ENCODE results near the gene LRRC18. TPM values are rescaled to one million over a fixed set of nuclear protein-coding genes. Genes with fewer than 3 reads are reported as not detected.

The LRRC18 gene
- total RNA-seq, 1 experiment from 2014 or later = not detected

DNA sequence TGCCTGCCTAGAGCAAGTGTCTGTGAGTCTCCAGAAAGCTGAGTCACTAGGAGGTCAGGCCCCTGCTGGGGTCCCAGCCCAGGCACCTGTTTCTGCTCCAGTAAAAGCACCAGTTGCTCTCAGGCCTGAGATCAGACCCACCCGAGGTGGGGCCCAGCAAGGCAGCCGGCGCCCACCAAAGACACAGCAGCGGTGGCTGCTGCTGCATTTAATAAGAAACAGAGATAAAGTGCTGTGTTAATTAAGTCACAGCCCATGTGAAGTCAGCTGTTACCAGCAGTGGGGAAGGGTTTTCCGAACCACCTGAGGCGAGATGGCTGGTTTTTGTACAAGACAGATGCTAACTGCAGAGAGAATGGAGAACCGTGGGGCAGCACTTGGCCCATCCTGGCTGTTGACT lies 12.1 kb upstream of the LRRC18 start:
- TF ChIP-seq, protein P1, sequence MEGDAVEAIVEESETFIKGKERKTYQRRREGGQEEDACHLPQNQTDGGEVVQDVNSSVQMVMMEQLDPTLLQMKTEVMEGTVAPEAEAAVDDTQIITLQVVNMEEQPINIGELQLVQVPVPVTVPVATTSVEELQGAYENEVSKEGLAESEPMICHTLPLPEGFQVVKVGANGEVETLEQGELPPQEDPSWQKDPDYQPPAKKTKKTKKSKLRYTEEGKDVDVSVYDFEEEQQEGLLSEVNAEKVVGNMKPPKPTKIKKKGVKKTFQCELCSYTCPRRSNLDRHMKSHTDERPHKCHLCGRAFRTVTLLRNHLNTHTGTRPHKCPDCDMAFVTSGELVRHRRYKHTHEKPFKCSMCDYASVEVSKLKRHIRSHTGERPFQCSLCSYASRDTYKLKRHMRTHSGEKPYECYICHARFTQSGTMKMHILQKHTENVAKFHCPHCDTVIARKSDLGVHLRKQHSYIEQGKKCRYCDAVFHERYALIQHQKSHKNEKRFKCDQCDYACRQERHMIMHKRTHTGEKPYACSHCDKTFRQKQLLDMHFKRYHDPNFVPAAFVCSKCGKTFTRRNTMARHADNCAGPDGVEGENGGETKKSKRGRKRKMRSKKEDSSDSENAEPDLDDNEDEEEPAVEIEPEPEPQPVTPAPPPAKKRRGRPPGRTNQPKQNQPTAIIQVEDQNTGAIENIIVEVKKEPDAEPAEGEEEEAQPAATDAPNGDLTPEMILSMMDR (IDR thresholded peaks at IDR 0.05; ENCODE audit: unreplicated experiment) = no peak
- Mint-ChIP-seq H3K36me3 (ENCODE audit: insufficient read depth, unreplicated experiment) (no peaks in the 10 kb centered on the region), H3K27me3 (ENCODE audit: insufficient read depth, unreplicated experiment) (peaks cover 47% of the 10 kb centered on the region), H3K9me3 (ENCODE audit: unreplicated experiment) (no peaks in the 10 kb centered on the region), H3K27ac (ENCODE audit: low read depth, unreplicated experiment) (no peak overlapping the region), H3K4me3 (ENCODE audit: unreplicated experiment) (no peak overlapping the region), H3K4me1 (ENCODE audit: insufficient read depth, unreplicated experiment) (no peaks in the 10 kb centered on the region)
- intact Hi-C loops (cut with micrococcal nuclease) = no loop called here
- ChIA-PET CTCF (interaction anchor here (0.6 kb wide), 1 partner anchor 353 kb away, joined by 3 read pairs; no protein-coding TSS in a partner anchor), POLR2A (no interaction called here)
- no peak for DNase-seq (ENCODE audit: unreplicated experiment)
- BruUV-seq (replicated peaks) = no TSS peak

DNA sequence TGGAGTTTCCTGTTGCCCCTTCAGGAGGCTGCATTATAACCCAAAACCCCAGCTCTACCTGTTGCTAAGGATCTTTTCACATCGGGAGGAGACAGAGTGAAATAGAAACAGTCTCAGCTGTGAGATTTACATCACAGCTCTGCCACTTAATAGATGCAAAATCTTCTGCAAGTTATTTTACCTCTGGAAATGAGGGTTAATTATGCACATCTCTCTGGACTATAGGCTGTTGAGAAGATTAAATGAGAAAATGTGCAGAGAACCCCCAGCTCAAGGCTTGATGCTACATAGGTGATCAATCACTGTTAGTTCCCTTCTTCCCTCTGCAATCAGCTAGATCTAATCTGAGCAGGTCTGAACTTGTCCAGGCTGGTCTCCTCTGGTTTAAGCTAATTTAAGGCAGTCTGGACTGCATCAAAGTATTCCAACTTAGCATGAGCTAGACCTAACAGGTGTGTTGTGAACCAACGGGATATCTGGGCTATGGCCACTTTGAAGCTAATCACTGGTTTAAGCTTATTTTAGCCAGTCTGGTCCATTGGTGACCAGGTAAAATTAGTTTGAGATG lies 8.9 kb upstream of the LRRC18 start:
- no peak overlapping the region for H3K27ac Mint-ChIP-seq (ENCODE audit: low read depth, unreplicated experiment)
- POLR2A ChIA-PET = interaction anchor here (1.0 kb wide), 1 partner anchor 16 kb away, joined by 4 read pairs; no protein-coding TSS in a partner anchor
- DNase-seq (ENCODE audit: unreplicated experiment) = no peak
- intact Hi-C loops (cut with micrococcal nuclease) = no loop called here
- no peaks in the 10 kb centered on the region for H3K36me3 Mint-ChIP-seq (ENCODE audit: insufficient read depth, unreplicated experiment)
- peaks cover 45% of the 10 kb centered on the region for H3K27me3 Mint-ChIP-seq (ENCODE audit: insufficient read depth, unreplicated experiment)
- TF ChIP-seq, protein P1 (IDR thresholded peaks at IDR 0.05; ENCODE audit: unreplicated experiment) = no peak
- no peaks in the 10 kb centered on the region for H3K9me3 Mint-ChIP-seq (ENCODE audit: unreplicated experiment)
- no peak overlapping the region for H3K4me3 Mint-ChIP-seq (ENCODE audit: unreplicated experiment)
- CTCF ChIA-PET = interaction anchor here (0.9 kb wide), 1 partner anchor 207 kb away, joined by 5 read pairs; no protein-coding TSS in a partner anchor
- H3K4me1 Mint-ChIP-seq (ENCODE audit: insufficient read depth, unreplicated experiment) = no peaks in the 10 kb centered on the region
- BruUV-seq (replicated peaks) = no TSS peak

DNA sequence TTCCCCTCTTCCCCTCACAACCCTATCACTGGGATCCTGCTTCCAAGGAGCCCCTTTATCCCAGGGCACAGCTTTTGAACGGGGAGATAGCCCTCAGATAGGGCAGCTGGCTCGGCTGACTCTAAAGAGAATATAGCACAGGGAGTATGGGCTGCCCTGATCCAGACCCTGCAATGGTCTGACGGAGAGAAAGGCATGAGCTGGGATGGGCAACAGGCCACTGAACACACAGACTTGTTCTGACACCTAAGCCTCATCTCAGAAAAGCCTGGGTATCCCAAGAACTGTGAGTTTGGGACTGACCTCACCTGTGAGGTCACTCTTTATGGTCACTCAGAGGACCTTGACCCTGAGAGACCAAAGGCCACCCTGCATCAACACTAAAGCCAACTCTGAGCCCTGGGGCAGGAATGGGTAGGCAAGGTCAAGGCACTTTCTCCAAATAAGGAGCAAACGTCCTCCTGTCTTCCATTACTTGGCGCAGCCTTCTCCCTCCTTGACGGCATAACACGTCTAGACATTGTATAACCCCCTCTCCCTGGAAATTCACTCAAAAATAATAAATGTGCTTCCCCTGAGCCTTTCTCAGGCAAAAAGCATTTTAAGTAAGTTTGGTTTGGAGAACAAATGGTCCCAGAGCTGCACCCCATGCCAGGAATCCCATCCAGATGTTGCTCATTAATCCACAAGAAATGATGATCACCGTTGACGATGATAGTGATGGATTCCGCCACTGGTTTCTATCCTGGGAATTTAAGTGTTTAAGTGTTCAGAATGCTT lies 8.2 kb upstream of the LRRC18 start:
- no peaks in the 10 kb centered on the region for H3K4me1 Mint-ChIP-seq (ENCODE audit: insufficient read depth, unreplicated experiment)
- no peak overlapping the region for H3K4me3 Mint-ChIP-seq (ENCODE audit: unreplicated experiment)
- DNase-seq (ENCODE audit: unreplicated experiment) = no peak
- no peak overlapping the region for H3K27ac Mint-ChIP-seq (ENCODE audit: low read depth, unreplicated experiment)
- CTCF ChIA-PET = interaction anchor here (0.7 to 0.9 kb wide), 2 partner anchors 208 to 446 kb away, joined by 3 to 5 read pairs; no protein-coding TSS in a partner anchor
- BruUV-seq (replicated peaks) = no TSS peak
- TF ChIP-seq, protein P1 (IDR thresholded peaks at IDR 0.05; ENCODE audit: unreplicated experiment) = no peak
- intact Hi-C loops (cut with micrococcal nuclease) = no loop called here
- peaks cover 39% of the 10 kb centered on the region for H3K27me3 Mint-ChIP-seq (ENCODE audit: insufficient read depth, unreplicated experiment)
- POLR2A ChIA-PET = interaction anchor here (1.0 kb wide), 1 partner anchor 16 kb away, joined by 4 read pairs; no protein-coding TSS in a partner anchor
- no peaks in the 10 kb centered on the region for H3K36me3 Mint-ChIP-seq (ENCODE audit: insufficient read depth, unreplicated experiment)
- H3K9me3 Mint-ChIP-seq (ENCODE audit: unreplicated experiment) = no peaks in the 10 kb centered on the region

DNA sequence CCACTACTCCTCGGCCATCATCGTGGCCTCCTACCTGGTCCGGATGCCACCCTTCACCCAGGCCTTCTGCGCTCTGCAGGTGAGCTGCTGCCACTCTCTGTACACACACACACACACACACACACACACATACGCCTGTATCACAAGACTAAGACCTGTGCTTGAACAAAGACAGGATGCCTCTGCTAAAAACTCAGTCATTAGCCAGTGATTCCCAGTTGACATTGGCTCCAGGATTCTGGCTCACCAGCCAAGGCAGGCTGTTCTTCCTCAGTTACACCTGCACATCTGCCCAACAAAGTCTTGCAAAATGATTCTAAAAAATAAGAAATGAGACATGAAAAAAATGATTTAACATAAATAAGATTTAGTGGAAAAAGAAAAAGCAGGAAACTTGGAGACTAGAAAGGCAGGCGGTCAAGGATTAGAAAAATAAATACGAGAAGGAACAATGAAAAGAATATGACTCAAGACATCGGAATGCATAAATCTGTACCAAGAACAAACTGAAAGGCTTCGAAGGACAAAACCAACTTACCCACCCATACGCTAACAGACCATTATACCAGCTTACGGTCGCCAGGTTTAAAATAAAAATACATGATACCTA lies 7.4 kb upstream of the LRRC18 start:
- TF ChIP-seq, protein P1 (IDR thresholded peaks at IDR 0.05; ENCODE audit: unreplicated experiment) = no peak
- Mint-ChIP-seq H3K36me3 (ENCODE audit: insufficient read depth, unreplicated experiment) (no peaks in the 10 kb centered on the region), H3K4me1 (ENCODE audit: insufficient read depth, unreplicated experiment) (no peaks in the 10 kb centered on the region), H3K27ac (ENCODE audit: low read depth, unreplicated experiment) (no peak overlapping the region), H3K9me3 (ENCODE audit: unreplicated experiment) (no peaks in the 10 kb centered on the region), H3K27me3 (ENCODE audit: insufficient read depth, unreplicated experiment) (peaks cover 30% of the 10 kb centered on the region), H3K4me3 (ENCODE audit: unreplicated experiment) (no peak overlapping the region)
- DNase-seq (ENCODE audit: unreplicated experiment) = peak; percentile 47
- intact Hi-C loops (cut with micrococcal nuclease) = no loop called here
- ChIA-PET CTCF (interaction anchor here (0.7 kb wide), 1 partner anchor 447 kb away, joined by 3 read pairs; no protein-coding TSS in a partner anchor), POLR2A (no interaction called here)
- no TSS peak for BruUV-seq (replicated peaks)

Measured in MCF 10A (cell line).